Sigmoid colon (tissue), 7 donors: ENCODE results near the gene IFIT5. TPM values are rescaled to one million over a fixed set of nuclear protein-coding genes. Genes with fewer than 3 reads are reported as not detected.

Experiments used
- DNase-seq: peaks from one replicate; pipeline ENCODE4 v3.0.0-alpha.2; 2019
- H3K27ac ChIP-seq, 4 donors: fragments of 200-600 bp; sonication (generic); one replicate each; pipeline ENCODE4 v1.5.1; 2016 to 2019; ENCODE audit warnings: mild to moderate bottlenecking in 1 of 4
- H3K27me3 ChIP-seq, 3 donors: fragments of 200-600 bp; sonication (generic); one replicate each; pipeline ENCODE4 v1.5.1; 2019; ENCODE audit warnings: mild to moderate bottlenecking in 1 of 3
- H3K36me3 ChIP-seq, 4 donors: fragments of 200-600 bp; sonication (generic); one replicate each; pipeline ENCODE4 v1.5.1; 2016 to 2019
- H3K4me1 ChIP-seq, 4 donors: fragments of 200-600 bp; sonication (generic); one replicate each; pipeline ENCODE4 v1.5.1; 2017 to 2019
- H3K4me3 ChIP-seq, 4 donors: fragments of 200-600 bp; sonication (generic); one replicate each; pipeline ENCODE4 v1.5.1; 2017 to 2019; ENCODE audit warnings: mild to moderate bottlenecking in 2 of 4, moderate library complexity in 1 of 4
- H3K9me3 ChIP-seq, 4 donors: fragments of 200-600 bp in 3 of 4; sonication (generic) in 3 of 4; one replicate each; pipeline versions ENCODE4 v1.5.1 to v1.6.1; 2013 to 2019
- CTCF ChIP-seq, 4 experiments: fragments of 450-650 bp in 3 of 4; fragments of 200-600 bp in 1 of 4; IDR thresholded peaks; one replicate each; pipeline ENCODE4 v1.5.1; 2016 to 2019; ENCODE audit warnings: antibody characterized with exemption in 4 of 4, mild to moderate bottlenecking in 3 of 4, moderate library complexity in 2 of 4
- EP300 ChIP-seq, 4 donors: sonication (generic); formaldehyde crosslinking; IDR thresholded peaks; one replicate each; pipeline ENCODE4 v1.6.1; 2017; ENCODE audit warnings: antibody characterized with exemption in 4 of 4
- POLR2A ChIP-seq, 2 donors: fragments of 450-650 bp; IDR thresholded peaks; one replicate each; pipeline ENCODE4 v1.6.1; 2016; ENCODE audit warnings: antibody characterized with exemption in 2 of 2, mild to moderate bottlenecking in 2 of 2, moderate library complexity in 2 of 2
- POLR2AphosphoS5 ChIP-seq, 4 donors: sonication (generic); formaldehyde crosslinking; IDR thresholded peaks; one replicate each; pipeline ENCODE4 v1.6.1; 2017; ENCODE audit warnings: antibody characterized with exemption in 4 of 4
- WGBS, 2 donors: extraction: QIAGEN DNeasy Blood & Tissue Kit; methylation state at CpG; one replicate each; pipeline ENCODE4 v1.1.7; 2013; 5-methylcytosine and 5-hydroxymethylcytosine counted together
- intact Hi-C: fragments of 100-400 bp; cut with DNase I; formaldehyde crosslinking; loops from one replicate; pipeline ENCODE4 v1.15.1; 2023
- polyA plus RNA-seq, 3 donors: library from polyadenylated mRNA; stranded (reverse); fragments of 200-250 nt; gene quantifications; one replicate each; pipeline ENCODE4 v1.2.3, GENCODE V29; 2013
- total RNA-seq, 4 donors: library from RNA; depleted of rRNA; stranded (reverse); fragments of >200 nt; gene quantifications; one replicate each; pipeline ENCODE4 v1.1.0, GENCODE V29; 2016
- donor health status: healthy with polysubstance abuse.
- donor health status: Bipolar disorder and iron deficiency.
- donor health status: healthy.

The IFIT5 gene
- total RNA-seq (10 to 100 TPM; 10.2 to 24.3 (median 19.3) TPM), polyA plus RNA-seq (1 to 10 TPM; 5.3 to 9.6 (median 6.0) TPM)

GRCh38 chr10:89414146-89414878 lies at the start of gene IFIT5:
Gene IFIT5, plus strand, starts transcription at chr10:89414568. Its CDS starts 231 bp downstream, at chr10:89414799.
- WGBS, 2 donors: 0% methylated on average over 48 of the region's 48 CpGs
- peaks cover 0 to 41% (median 30%) of the 10 kb centered on the region in 4 donors for H3K4me1 ChIP-seq
- no peaks in the 10 kb centered on the region for H3K27me3 ChIP-seq
- peaks cover 0 to 5% (median 0%) of the 10 kb centered on the region in 4 donors for H3K36me3 ChIP-seq
- H3K4me3 ChIP-seq: peak within 1 kb of the TSS; percentile 73 to 89 (median 80)
- H3K27ac ChIP-seq: peak within 1 kb of the TSS; percentile 87 to 96 (median 94)
- no peaks in the 10 kb centered on the region for H3K9me3 ChIP-seq
- peak; percentile 88 for DNase-seq
- TF ChIP-seq POLR2AphosphoS5 (IDR thresholded peaks at IDR 0.05) (peak; percentile 64 to 80 (median 73)), POLR2A (IDR thresholded peaks at IDR 0.05) (peak; percentile 12 to 29), EP300 (IDR thresholded peaks at IDR 0.05) (no peak)
- intact Hi-C loops: loop anchor here (2.0 to 5.0 kb wide), 2 partner anchors 22 to 157 kb away; partner anchors contain the start of gene IFIT1

- Histone ChIP-seq H3K4me1 (peaks cover 0 to 18% (median 13%) of the 10 kb centered on the region in 4 donors), H3K4me3 (no peak overlapping the region), H3K36me3 (no peaks in the 10 kb centered on the region), H3K9me3 (no peaks in the 10 kb centered on the region), H3K27me3 (no peaks in the 10 kb centered on the region), H3K27ac (peak overlapping the region in 2 of 4 donors; percentile 7)
- TF ChIP-seq CTCF (IDR thresholded peaks at IDR 0.05) (no peak), EP300 (IDR thresholded peaks at IDR 0.05) (no peak), POLR2AphosphoS5 (IDR thresholded peaks at IDR 0.05) (no peak), POLR2A (IDR thresholded peaks at IDR 0.05) (no peak)
- 68 to 71% methylated on average over 4 of the region's 4 CpGs for WGBS, 2 donors
- intact Hi-C loops: no loop called here
- DNase-seq: no peak
Measured at GRCh38 chr10:89367529-89367928, 46.8 kb upstream of the IFIT5 start.

GRCh38 chr10:89368129-89368528 lies 46.2 kb upstream of the IFIT5 start:
- TF ChIP-seq POLR2AphosphoS5 (IDR thresholded peaks at IDR 0.05) (no peak), POLR2A (IDR thresholded peaks at IDR 0.05) (no peak), CTCF (IDR thresholded peaks at IDR 0.05) (no peak), EP300 (IDR thresholded peaks at IDR 0.05) (no peak)
- H3K4me1 ChIP-seq: peaks cover 0 to 18% (median 13%) of the 10 kb centered on the region in 4 donors
- no peaks in the 10 kb centered on the region for H3K9me3 ChIP-seq
- H3K36me3 ChIP-seq: no peaks in the 10 kb centered on the region
- intact Hi-C loops: no loop called here
- H3K27ac ChIP-seq: peak overlapping the region in 1 of 4 donors; percentile 7
- H3K27me3 ChIP-seq: no peaks in the 10 kb centered on the region
- 64 to 82% methylated on average over 1 of the region's 1 CpG for WGBS, 2 donors
- no peak for DNase-seq
- no peak overlapping the region for H3K4me3 ChIP-seq

GRCh38 chr10:89369156-89370105 lies 44.9 kb upstream of the IFIT5 start:
- H3K9me3 ChIP-seq: no peaks in the 10 kb centered on the region
- H3K4me3 ChIP-seq: no peak overlapping the region
- peaks cover 0 to 31% (median 22%) of the 10 kb centered on the region in 4 donors for H3K4me1 ChIP-seq
- DNase-seq: no peak
- no peaks in the 10 kb centered on the region for H3K36me3 ChIP-seq
- H3K27ac ChIP-seq: peak overlapping the region in 1 of 4 donors; percentile 11
- no peaks in the 10 kb centered on the region for H3K27me3 ChIP-seq
- WGBS, 2 donors: 67 to 71% methylated on average over 5 of the region's 5 CpGs
- intact Hi-C loops: no loop called here
- no peak for TF ChIP-seq POLR2A (IDR thresholded peaks at IDR 0.05)
- peak in 2 of 4 experiments; percentile 13 to 34 for TF ChIP-seq CTCF (IDR thresholded peaks at IDR 0.05)
- TF ChIP-seq EP300 (IDR thresholded peaks at IDR 0.05): no peak
- no peak for TF ChIP-seq POLR2AphosphoS5 (IDR thresholded peaks at IDR 0.05)
